HepG2 (cell line): ENCODE measurements around the gene SRF.

Source experiments
- EZH2 ChIP-seq: conservative IDR thresholded peaks from 2 replicates; pipeline ENCODE4 v1.6.1; 2012; ENCODE audit warnings: mild to moderate bottlenecking, low read depth, low read length, moderate library complexity
- NFYB ChIP-seq: sonication (generic); formaldehyde crosslinking; IDR thresholded peaks from 2 replicates; pipeline ENCODE4 v1.4.0; 2020; ENCODE audit warnings: missing genetic modification reagents
- PHF5A ChIP-seq: IDR thresholded peaks from one replicate; pipeline ENCODE4 v1.6.1; 2018; ENCODE audit warnings: low read depth, missing genetic modification reagents; ENCODE audit not compliant: unreplicated experiment
- PHF8 ChIP-seq: sonication (generic); formaldehyde crosslinking; IDR thresholded peaks from 2 replicates; pipeline ENCODE4 v1.5.0; 2020; ENCODE audit warnings: missing genetic modification reagents
- ZNF563 ChIP-seq: sonication (generic); formaldehyde crosslinking; IDR thresholded peaks from 2 replicates; pipeline ENCODE4 v1.8.0; 2022; ENCODE audit warnings: mild to moderate bottlenecking, moderate library complexity, missing genetic modification reagents
- TF ChIP-seq, protein P1 (sequence below): sonication (generic); formaldehyde crosslinking; conservative IDR thresholded peaks from 2 replicates; pipeline ENCODE4 v1.4.0; 2020; ENCODE audit warnings: missing genetic modification reagents
- TF ChIP-seq, protein P2 (sequence below): sonication (generic); formaldehyde crosslinking; IDR thresholded peaks from 2 replicates; pipeline ENCODE4 v1.4.0; 2020; ENCODE audit warnings: mild to moderate bottlenecking, missing genetic modification reagents
- TF ChIP-seq, protein P3 (sequence below), 2 experiments: IDR thresholded peaks; 2 replicates each; pipeline ENCODE4 v1.6.1; 2011 to 2012; ENCODE audit warnings: low read length in 2 of 2, borderline replicate concordance in 1 of 2, low read depth in 1 of 2, mild to moderate bottlenecking in 1 of 2, moderate library complexity in 1 of 2
- TF ChIP-seq, protein P4 (sequence below): sonication (generic); formaldehyde crosslinking; IDR thresholded peaks from 2 replicates; pipeline ENCODE4 v1.5.1; 2020; ENCODE audit warnings: mild to moderate bottlenecking, missing genetic modification reagents, borderline replicate concordance
- TF ChIP-seq, protein P5 (sequence below): sonication (generic); formaldehyde crosslinking; IDR thresholded peaks from 2 replicates; pipeline ENCODE4 v1.4.0; 2020; ENCODE audit warnings: missing genetic modification reagents
- TF ChIP-seq, protein P6 (sequence below): sonication (generic); formaldehyde crosslinking; IDR thresholded peaks from 2 replicates; pipeline ENCODE4 v1.8.0; 2022; ENCODE audit warnings: missing genetic modification reagents, low read depth, mild to moderate bottlenecking, borderline replicate concordance

DNA sequence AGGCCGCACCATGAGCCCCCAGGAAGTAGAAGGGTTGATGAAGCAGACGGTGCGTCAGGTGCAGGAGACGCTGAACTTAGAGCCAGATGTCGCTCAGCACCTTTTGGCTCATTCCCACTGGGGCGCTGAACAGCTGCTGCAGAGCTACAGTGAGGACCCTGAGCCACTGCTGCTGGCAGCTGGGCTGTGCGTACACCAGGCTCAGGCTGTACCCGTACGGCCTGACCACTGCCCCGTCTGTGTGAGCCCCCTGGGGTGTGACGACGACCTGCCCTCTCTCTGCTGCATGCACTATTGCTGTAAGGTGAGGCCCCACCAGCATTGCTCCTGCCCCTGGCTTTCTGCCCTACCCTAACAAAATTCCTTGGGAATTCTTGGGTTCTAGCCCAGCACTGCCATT is 45.1 kb downstream of the SRF start:
- TF ChIP-seq EZH2 (no peak), NFYB (no peak), ZNF563 (no peak), PHF5A (CRISPR knock-in tag) (no peak), PHF8 (CRISPR knock-in tag) (no peak)
- TF ChIP-seq, protein P1, sequence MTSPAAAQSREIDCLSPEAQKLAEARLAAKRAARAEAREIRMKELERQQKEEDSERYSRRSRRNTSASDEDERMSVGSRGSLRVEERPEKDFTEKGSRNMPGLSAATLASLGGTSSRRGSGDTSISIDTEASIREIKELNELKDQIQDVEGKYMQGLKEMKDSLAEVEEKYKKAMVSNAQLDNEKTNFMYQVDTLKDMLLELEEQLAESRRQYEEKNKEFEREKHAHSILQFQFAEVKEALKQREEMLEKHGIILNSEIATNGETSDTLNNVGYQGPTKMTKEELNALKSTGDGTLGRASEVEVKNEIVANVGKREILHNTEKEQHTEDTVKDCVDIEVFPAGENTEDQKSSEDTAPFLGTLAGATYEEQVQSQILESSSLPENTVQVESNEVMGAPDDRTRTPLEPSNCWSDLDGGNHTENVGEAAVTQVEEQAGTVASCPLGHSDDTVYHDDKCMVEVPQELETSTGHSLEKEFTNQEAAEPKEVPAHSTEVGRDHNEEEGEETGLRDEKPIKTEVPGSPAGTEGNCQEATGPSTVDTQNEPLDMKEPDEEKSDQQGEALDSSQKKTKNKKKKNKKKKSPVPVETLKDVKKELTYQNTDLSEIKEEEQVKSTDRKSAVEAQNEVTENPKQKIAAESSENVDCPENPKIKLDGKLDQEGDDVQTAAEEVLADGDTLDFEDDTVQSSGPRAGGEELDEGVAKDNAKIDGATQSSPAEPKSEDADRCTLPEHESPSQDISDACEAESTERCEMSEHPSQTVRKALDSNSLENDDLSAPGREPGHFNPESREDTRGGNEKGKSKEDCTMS (CRISPR knock-in tag) = no peak
- TF ChIP-seq, protein P2, sequence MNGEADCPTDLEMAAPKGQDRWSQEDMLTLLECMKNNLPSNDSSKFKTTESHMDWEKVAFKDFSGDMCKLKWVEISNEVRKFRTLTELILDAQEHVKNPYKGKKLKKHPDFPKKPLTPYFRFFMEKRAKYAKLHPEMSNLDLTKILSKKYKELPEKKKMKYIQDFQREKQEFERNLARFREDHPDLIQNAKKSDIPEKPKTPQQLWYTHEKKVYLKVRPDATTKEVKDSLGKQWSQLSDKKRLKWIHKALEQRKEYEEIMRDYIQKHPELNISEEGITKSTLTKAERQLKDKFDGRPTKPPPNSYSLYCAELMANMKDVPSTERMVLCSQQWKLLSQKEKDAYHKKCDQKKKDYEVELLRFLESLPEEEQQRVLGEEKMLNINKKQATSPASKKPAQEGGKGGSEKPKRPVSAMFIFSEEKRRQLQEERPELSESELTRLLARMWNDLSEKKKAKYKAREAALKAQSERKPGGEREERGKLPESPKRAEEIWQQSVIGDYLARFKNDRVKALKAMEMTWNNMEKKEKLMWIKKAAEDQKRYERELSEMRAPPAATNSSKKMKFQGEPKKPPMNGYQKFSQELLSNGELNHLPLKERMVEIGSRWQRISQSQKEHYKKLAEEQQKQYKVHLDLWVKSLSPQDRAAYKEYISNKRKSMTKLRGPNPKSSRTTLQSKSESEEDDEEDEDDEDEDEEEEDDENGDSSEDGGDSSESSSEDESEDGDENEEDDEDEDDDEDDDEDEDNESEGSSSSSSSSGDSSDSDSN = no peak
- TF ChIP-seq, protein P3, sequence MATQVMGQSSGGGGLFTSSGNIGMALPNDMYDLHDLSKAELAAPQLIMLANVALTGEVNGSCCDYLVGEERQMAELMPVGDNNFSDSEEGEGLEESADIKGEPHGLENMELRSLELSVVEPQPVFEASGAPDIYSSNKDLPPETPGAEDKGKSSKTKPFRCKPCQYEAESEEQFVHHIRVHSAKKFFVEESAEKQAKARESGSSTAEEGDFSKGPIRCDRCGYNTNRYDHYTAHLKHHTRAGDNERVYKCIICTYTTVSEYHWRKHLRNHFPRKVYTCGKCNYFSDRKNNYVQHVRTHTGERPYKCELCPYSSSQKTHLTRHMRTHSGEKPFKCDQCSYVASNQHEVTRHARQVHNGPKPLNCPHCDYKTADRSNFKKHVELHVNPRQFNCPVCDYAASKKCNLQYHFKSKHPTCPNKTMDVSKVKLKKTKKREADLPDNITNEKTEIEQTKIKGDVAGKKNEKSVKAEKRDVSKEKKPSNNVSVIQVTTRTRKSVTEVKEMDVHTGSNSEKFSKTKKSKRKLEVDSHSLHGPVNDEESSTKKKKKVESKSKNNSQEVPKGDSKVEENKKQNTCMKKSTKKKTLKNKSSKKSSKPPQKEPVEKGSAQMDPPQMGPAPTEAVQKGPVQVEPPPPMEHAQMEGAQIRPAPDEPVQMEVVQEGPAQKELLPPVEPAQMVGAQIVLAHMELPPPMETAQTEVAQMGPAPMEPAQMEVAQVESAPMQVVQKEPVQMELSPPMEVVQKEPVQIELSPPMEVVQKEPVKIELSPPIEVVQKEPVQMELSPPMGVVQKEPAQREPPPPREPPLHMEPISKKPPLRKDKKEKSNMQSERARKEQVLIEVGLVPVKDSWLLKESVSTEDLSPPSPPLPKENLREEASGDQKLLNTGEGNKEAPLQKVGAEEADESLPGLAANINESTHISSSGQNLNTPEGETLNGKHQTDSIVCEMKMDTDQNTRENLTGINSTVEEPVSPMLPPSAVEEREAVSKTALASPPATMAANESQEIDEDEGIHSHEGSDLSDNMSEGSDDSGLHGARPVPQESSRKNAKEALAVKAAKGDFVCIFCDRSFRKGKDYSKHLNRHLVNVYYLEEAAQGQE (IDR thresholded peaks at IDR 0.05; ENCODE audit: borderline replicate concordance in 1 of 2, low read depth in 1 of 2, low read length in 2 of 2) = no peak
- TF ChIP-seq, protein P4, sequence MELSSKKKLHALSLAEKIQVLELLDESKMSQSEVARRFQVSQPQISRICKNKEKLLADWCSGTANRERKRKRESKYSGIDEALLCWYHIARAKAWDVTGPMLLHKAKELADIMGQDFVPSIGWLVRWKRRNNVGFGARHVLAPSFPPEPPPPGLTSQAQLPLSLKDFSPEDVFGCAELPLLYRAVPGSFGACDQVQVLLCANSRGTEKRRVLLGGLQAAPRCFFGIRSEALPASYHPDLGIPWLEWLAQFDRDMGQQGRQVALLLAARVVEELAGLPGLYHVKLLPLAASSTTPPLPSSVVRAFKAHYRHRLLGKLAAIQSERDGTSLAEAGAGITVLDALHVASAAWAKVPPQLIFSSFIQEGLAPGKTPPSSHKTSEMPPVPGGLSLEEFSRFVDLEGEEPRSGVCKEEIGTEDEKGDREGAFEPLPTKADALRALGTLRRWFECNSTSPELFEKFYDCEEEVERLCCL (CRISPR knock-in tag) = no peak
- TF ChIP-seq, protein P5, sequence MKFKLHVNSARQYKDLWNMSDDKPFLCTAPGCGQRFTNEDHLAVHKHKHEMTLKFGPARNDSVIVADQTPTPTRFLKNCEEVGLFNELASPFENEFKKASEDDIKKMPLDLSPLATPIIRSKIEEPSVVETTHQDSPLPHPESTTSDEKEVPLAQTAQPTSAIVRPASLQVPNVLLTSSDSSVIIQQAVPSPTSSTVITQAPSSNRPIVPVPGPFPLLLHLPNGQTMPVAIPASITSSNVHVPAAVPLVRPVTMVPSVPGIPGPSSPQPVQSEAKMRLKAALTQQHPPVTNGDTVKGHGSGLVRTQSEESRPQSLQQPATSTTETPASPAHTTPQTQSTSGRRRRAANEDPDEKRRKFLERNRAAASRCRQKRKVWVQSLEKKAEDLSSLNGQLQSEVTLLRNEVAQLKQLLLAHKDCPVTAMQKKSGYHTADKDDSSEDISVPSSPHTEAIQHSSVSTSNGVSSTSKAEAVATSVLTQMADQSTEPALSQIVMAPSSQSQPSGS (CRISPR knock-in tag) = no peak
- TF ChIP-seq, protein P6, sequence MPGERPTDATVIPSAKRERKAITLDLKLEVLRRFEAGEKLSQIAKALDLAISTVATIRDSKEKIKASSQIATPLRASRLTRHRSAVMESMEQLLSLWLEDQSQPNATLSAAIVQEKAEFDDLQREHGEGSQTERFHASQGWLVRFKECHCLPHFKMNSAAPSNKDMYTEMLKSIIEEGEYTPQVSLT (CRISPR knock-in tag) = no peak
